GM19238 (cell line): ENCODE results near the gene SPI1.

Source experiments
- DNase-seq: peaks from one replicate; pipeline ENCODE4 v3.0.0; 2011; ENCODE audit warnings: low spot score; ENCODE audit not compliant: insufficient read length

SPI1 gene

GRCh38 chr11:47358731-47359051, 19.7 kb downstream of the SPI1 start:
- no peak for DNase-seq

GRCh38 chr11:47357985-47358730, 20.2 kb downstream of the SPI1 start:
- no peak for DNase-seq

- no peak for DNase-seq
Observed at GRCh38 chr11:47356998-47357329, 21.4 kb downstream of the SPI1 start.

- DNase-seq = no peak
Observed at GRCh38 chr11:47356129-47356997, 22.0 kb downstream of the SPI1 start.

DNA sequence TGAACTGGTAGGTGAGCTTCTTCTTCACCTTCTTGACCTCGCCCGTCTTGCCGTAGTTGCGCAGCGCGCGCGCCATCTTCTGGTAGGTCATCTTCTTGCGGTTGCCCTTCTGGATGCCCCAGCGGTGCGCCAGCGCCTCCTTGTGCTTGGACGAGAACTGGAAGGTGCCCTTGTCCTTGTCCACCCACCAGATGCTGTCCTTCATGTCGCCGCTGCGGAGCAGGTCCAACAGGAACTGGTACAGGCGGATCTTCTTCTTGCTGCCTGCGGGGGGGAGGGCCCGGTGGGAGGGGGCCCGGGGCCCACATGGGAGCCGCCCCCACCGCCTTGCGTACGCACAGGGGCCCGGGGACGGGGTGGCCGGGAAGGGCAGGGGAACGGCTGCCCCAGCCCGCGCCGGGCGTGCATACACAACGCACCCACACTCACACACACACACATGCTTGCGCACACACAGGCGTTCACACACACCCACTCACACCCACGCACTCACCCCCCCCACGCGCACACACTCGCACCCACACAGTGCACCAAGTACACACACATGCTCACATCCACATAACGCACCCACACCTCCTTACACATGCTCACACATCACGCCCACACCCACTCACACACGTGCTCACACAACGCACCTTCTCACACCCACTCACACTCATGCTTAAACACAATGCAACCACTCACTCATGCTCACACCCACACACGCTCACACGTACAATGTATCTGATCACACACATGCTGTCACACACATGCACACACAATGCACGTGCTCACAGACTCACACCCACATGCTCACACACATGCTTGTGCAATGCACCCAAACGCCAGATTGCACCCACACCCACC, 22.8 kb downstream of the SPI1 start:
- no peak for DNase-seq

- DNase-seq = no peak
Observed at GRCh38 chr11:47354913-47355282, 23.4 kb downstream of the SPI1 start.

DNA sequence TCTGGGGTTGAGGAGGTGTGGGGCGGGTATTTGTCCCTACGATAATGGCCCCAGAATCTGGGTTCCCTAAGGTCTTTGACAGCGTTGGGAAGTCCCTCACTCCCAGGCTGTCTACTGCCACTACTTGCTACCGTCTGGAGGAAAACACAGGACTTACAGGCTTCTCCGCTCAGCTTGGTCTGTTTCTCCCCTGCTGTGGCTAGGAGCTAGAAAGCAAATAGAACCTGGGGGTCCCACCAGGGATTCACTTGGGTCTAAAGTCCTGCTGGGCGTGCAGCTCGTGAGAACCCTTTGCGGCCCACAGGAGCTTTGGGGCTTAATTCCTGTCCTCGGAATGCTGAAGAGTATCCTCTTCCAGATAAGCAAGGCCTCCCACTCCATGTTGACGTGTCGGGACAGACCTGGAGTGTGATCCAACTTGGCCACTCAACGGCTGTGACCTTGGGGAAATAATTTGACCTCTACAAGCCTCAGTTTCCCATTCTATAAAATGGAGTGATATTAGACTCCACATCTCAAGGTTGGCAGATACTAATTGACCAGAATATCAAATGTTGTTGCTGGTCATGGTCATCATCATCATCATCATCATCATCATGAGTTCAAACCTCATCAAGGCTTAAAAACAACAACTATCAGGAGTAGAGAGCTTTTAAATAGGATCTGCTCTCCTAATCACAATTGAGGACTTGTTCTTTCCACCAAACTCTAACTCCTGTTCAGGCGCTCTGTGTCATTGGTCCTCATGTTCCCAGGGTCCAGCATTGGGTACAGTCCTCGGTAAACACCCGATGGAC, 24.2 kb downstream of the SPI1 start:
- no peak for DNase-seq

GRCh38 chr11:47352556-47352955, 25.8 kb downstream of the SPI1 start, which contains the start of gene MYBPC3:
Gene MYBPC3, minus strand, starts transcription at chr11:47352702. Its CDS starts 55 bp downstream, at chr11:47352647.
- no peak for DNase-seq

- DNase-seq = no peak
Observed at GRCh38 chr11:47351156-47352126, 26.9 kb downstream of the SPI1 start.

DNA sequence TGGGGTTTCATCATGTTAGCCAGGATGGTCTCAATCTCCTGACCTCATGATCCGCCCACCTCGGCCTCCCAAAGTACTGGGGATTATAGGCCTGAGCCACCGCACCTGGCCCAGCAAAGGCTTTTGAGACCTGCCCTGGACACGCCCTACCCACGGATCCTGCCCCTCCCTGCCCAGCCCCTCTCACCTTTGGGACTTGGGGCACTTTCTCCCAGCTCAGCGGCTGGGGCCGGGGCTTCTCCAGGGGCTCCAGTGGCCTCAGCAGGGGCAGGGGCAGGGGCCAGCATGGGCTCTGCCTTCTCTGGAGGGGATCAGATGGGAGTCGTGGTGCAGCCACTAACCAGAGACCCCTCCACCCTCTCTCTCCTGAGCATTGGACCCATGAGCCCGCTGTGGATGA, 28.0 kb downstream of the SPI1 start:
- no peak for DNase-seq

DNA sequence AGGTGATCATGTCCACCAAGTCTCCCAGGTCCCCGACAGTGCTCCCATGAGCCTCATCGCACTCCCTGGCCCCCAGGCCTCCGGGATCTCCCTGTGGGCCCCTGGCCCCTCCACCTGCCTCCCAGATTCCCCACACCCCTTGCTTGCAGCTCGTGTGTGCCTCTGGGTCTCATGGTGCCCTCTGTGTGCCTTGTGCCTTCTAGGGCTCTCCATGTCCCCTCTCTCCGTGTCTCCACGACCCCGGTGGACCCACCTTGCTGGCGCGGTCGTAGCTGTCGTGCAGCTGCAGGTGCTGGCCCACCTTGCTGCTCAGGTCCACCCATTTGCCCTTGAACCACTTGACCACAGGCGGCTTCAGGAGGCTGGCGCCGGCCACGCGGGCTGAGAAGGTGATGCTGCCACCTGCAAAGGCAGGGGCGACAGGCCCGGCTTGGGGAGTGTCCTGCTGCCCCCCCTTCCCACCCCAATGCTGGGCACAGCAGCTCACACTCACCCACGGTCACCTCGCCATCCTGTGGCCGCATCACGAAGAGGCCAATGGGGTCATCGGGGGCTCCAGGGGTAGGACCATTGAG, 28.7 kb downstream of the SPI1 start:
- no peak for DNase-seq

GRCh38 chr11:47348859-47349258, 29.5 kb downstream of the SPI1 start:
- DNase-seq = peak; percentile 39

GRCh38 chr11:47348131-47348802, 30.1 kb downstream of the SPI1 start:
- DNase-seq = no peak

DNA sequence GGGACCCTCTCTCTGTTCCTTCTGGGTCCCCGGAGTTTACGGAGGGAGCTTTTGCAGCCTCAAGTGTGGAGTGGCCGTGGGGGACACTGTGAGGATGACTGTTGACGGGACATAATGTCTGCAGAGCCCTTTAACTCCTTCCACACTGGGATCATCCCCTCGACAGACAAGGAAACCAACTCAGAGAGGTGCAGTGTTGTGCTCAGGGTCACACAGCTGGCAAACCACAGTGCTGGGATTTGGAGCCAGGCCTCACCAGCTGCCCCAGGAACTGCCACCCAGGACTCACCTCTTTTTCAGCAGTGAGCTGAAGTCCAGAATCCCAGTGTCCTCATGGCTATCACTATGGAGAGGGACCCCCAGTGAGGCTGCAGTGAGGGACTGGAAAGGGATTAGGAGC, 31.2 kb downstream of the SPI1 start:
- DNase-seq = no peak

GRCh38 chr11:47345890-47346563, 32.3 kb downstream of the SPI1 start:
- no peak for DNase-seq

DNA sequence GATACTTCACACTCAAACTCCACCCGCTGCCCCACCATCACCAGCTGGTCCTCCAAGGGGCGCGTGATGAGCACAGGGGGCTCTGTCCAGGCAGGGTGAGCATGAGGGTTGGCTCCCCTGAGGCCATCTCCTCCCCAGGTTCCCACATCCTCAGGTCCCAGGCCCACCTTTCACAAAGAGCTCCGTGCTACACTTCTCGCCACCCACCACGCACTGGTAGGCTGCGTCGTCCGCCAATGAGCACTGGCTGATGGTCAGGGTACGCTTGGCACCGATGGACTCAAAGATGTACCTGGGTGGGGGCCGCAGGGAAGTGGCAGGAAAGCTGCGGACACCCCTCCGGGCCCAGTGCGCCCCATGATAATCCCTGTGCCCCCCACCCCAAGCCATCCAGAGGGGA, 35.5 kb downstream of the SPI1 start:
- DNase-seq = no peak

DNA sequence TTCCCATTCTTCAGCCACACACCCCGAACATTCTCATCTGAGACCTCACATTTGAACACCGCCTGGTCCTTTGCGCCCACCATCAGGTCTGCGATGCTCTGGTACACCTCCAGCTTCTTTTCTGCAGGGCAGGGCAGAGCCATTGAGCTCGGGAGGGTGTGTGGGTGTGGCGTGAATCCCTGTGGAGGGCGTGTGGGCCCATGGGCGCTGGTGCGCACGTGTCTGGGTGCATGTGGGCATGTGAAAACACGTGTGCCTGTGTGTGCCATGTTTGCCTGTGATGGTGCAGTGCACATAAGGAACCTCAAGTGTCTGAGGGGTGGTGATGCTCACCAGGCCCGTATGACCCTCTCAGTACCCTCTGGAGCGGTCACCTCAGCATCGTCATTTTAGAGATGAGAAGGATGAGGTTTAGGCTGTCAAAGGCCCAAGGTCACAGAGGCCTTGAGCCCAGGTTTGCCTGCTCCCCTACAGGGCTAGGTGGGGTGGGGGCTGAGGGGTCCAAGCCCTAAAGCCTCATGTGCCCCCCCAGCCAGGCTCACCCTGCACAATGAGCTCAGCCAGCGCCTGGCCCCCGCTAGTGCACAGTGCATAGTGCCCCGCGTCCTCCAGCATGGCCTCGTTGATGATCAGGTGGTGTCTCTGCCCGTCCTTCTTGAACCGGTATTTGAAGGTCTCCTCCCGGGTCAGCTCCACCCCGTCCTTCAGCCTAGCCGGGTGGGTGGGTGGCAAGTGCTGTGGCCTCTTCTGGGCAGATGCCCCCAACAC, 36.1 kb downstream of the SPI1 start:
- DNase-seq = no peak
